ENCODE results near the gene TXNL1. TPM values are rescaled to one million over a fixed set of nuclear protein-coding genes. Genes with fewer than 3 reads are reported as not detected.

Gene TXNL1
- total RNA-seq = 64.6 and 75.2 TPM in 2 replicates

GRCh38 chr18:56638232-56639103, at the start of gene TXNL1:
TSS of gene TXNL1 (minus strand) at chr18:56638592. CDS start at chr18:56638440, 152 bp downstream.

GRCh38 chr18:56650944-56651770, 12.8 kb upstream of the TXNL1 start, which contains the start of gene WDR7:
TSS of gene WDR7 (plus strand) at chr18:56651359. CDS start at chr18:56672516, 21,157 bp downstream.

Other genes starting within 250 kb of the TXNL1 start
- 22.0 and 22.9 TPM in 2 replicates for gene WDR7, start 12.8 kb upstream of the TXNL1 start, total RNA-seq

All from thoracic aorta endothelial cell (primary cell).